GM12878 (cell line): ENCODE results near the gene SRRM2. TPM values are rescaled to one million over a fixed set of nuclear protein-coding genes. Genes with fewer than 3 reads are reported as not detected.

Experiments used
- LARP7 ChIP-seq: fragments of 450-650 bp; IDR thresholded peaks from 2 replicates; pipeline ENCODE4 v1.6.1; 2017; ENCODE audit warnings: mild to moderate bottlenecking
- MEF2B ChIP-seq: fragments of 450-650 bp; IDR thresholded peaks from 2 replicates; pipeline ENCODE4 v1.6.1; 2018; ENCODE audit warnings: mild to moderate bottlenecking, moderate library complexity; ENCODE audit not compliant: partially characterized antibody, poor library complexity, severe bottlenecking
- NRF1 ChIP-seq: conservative IDR thresholded peaks from 2 replicates; pipeline ENCODE4 v1.6.1; 2011; ENCODE audit warnings: mild to moderate bottlenecking, low read depth, low read length, improper control_type of control experiment
- RB1 ChIP-seq: fragments of 450-650 bp; formaldehyde crosslinking; IDR thresholded peaks from 2 replicates; pipeline ENCODE4 v1.6.1; 2017; ENCODE audit warnings: mild to moderate bottlenecking, borderline replicate concordance
- RBBP5 ChIP-seq: fragments of 200-600 bp; sonication (generic); conservative IDR thresholded peaks from 2 replicates; pipeline ENCODE4 v1.6.1; 2016
- SPI1 ChIP-seq: IDR thresholded peaks from 2 replicates; pipeline ENCODE4 v1.6.1; 2011; ENCODE audit warnings: low read depth, mild to moderate bottlenecking, low read length, moderate library complexity, borderline replicate concordance; ENCODE audit not compliant: insufficient read depth
- SRF ChIP-seq, 2 experiments: IDR thresholded peaks; 2 replicates each; pipeline ENCODE4 v1.6.1; 2011; ENCODE audit warnings: low read depth in 2 of 2, low read length in 2 of 2, mild to moderate bottlenecking in 1 of 2, moderate library complexity in 1 of 2
- STAT3 ChIP-seq: IDR thresholded peaks from 2 replicates; pipeline ENCODE4 v1.6.1; 2011; ENCODE audit warnings: low read depth, low read length, improper control_type of control experiment
- SUPT20H ChIP-seq: IDR thresholded peaks from 2 replicates; pipeline ENCODE4 v1.6.1; 2011; ENCODE audit warnings: low read depth, mild to moderate bottlenecking, low read length, moderate library complexity, borderline replicate concordance; ENCODE audit not compliant: control insufficient read depth
- WRNIP1 ChIP-seq: IDR thresholded peaks from 2 replicates; pipeline ENCODE4 v1.6.1; 2011; ENCODE audit warnings: low read depth, low read length, improper control_type of control experiment, borderline replicate concordance
- polyA plus RNA-seq, 11 experiments: library from polyadenylated mRNA; depleted of rRNA in 4 of 11; unstranded in 6 of 11; stranded (reverse) in 5 of 11; fragments of >200 nt; fragmentation: Nextera tagmentation in 4 of 11; fragmentation: Illumina TruSeq in 1 of 11; extraction: Ambion mirVana in 4 of 11; extraction: Trizol in 1 of 11; gene quantifications; 1 replicate in 1 of 11; 2 replicates in 10 of 11; pipeline versions ENCODE4 v1.2.1 to v1.2.3, GENCODE V29; 2011 to 2016; ENCODE audit warnings: inconsistent platforms in 2 of 11, missing spikeins in 2 of 11, low read depth in 1 of 11
- total RNA-seq, 4 experiments: library from RNA; depleted of rRNA in 3 of 4; stranded (reverse); fragments of >200 nt in 3 of 4; fragmentation: Illumina TruSeq in 1 of 4; extraction: Trizol in 1 of 4; gene quantifications; 2 replicates each; pipeline versions ENCODE4 v1.2.1 to v1.2.3, GENCODE V29; 2013 to 2021
- TF ChIP-seq, protein P1 (sequence below): fragments of 450-650 bp; formaldehyde crosslinking; IDR thresholded peaks from 2 replicates; pipeline ENCODE4 v1.5.0; 2022; ENCODE audit warnings: mild to moderate bottlenecking, missing genetic modification characterization

The SRRM2 gene
- total and polyA plus RNA-seq, 10 of the 15 experiments (the other 5 are each of a cell fraction or from before 2014, with no cell fraction given) = 30.1 to 502 (median 196) TPM

DNA sequence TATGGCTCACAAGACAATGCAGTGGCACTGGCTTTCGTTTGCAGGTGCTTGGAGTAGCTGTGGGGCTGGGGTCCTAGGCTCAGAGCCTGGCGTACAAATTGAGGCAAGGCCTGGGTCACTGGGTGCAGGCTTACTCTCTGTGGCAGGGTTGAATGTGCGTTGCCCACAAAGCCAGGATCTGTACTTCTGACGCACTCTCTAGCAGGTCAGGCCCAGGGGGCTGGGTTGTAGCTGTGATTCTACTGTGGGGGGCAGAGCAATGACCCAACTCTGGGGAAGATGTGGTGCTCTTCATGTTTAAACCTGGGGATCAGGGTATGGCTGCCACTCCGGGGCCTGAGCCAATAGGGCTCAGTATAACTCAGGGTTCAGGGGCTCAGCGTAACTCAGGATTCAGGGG is 58.2 kb downstream of the SRRM2 start (continued):
- TF ChIP-seq SPI1 (no peak), RBBP5 (no peak), SRF (IDR thresholded peaks at IDR 0.05; ENCODE audit: low read depth in 2 of 2, low read length in 2 of 2) (no peak), WRNIP1 (no peak), LARP7 (no peak), NRF1 (no peak), SUPT20H (no peak), RB1 (no peak), MEF2B (no peak), STAT3 (no peak)
- TF ChIP-seq, protein P1, sequence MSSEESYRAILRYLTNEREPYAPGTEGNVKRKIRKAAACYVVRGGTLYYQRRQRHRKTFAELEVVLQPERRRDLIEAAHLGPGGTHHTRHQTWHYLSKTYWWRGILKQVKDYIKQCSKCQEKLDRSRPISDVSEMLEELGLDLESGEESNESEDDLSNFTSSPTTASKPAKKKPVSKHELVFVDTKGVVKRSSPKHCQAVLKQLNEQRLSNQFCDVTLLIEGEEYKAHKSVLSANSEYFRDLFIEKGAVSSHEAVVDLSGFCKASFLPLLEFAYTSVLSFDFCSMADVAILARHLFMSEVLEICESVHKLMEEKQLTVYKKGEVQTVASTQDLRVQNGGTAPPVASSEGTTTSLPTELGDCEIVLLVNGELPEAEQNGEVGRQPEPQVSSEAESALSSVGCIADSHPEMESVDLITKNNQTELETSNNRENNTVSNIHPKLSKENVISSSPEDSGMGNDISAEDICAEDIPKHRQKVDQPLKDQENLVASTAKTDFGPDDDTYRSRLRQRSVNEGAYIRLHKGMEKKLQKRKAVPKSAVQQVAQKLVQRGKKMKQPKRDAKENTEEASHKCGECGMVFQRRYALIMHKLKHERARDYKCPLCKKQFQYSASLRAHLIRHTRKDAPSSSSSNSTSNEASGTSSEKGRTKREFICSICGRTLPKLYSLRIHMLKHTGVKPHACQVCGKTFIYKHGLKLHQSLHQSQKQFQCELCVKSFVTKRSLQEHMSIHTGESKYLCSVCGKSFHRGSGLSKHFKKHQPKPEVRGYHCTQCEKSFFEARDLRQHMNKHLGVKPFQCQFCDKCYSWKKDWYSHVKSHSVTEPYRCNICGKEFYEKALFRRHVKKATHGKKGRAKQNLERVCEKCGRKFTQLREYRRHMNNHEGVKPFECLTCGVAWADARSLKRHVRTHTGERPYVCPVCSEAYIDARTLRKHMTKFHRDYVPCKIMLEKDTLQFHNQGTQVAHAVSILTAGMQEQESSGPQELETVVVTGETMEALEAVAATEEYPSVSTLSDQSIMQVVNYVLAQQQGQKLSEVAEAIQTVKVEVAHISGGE (CRISPR knock-in tag) = no peak
